ENCODE measurements around the gene BTNL2.
A peak's percentile ranks its signal among the peaks of the same experiment; 100 is the strongest.

DNA sequence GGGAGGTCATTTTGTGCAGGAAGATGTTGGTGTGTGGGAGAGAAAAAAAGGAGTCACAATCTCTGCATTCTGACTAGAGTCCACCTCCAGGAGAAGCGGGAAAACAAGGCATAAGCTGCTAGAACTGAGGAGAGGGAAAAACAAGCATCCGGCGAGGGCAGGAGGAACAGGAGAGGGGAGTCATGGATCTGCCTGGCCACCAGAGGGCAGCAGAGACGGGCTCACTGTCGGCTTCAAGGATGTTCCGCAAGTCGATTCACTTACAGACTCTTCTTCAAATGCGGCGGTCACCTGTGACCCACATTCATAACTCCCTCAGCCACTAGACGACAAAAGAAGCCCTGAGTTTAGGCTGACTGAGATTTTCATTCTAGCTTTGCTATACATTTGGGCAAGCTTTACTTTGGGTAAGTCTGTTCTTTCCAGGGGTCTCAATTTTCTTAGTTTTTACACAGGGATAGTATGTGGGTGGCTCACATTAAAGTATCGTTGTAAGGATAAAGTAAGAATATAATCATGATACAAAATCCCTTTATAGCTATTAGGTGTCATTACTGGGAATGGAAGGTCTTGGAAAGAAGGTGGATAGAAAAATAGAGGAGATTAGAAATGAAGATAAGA is 6.6 kb upstream of the BTNL2 start:
- TF ChIP-seq EZH2 (IDR thresholded peaks at IDR 0.05; ENCODE audit: low read length), result peak; percentile 49
- TF ChIP-seq, protein P1, sequence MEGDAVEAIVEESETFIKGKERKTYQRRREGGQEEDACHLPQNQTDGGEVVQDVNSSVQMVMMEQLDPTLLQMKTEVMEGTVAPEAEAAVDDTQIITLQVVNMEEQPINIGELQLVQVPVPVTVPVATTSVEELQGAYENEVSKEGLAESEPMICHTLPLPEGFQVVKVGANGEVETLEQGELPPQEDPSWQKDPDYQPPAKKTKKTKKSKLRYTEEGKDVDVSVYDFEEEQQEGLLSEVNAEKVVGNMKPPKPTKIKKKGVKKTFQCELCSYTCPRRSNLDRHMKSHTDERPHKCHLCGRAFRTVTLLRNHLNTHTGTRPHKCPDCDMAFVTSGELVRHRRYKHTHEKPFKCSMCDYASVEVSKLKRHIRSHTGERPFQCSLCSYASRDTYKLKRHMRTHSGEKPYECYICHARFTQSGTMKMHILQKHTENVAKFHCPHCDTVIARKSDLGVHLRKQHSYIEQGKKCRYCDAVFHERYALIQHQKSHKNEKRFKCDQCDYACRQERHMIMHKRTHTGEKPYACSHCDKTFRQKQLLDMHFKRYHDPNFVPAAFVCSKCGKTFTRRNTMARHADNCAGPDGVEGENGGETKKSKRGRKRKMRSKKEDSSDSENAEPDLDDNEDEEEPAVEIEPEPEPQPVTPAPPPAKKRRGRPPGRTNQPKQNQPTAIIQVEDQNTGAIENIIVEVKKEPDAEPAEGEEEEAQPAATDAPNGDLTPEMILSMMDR (optimal IDR thresholded peaks at IDR 0.05 in 1 of 3, IDR thresholded peaks at IDR 0.05 in 1 of 3, conservative IDR thresholded peaks at IDR 0.05 in 1 of 3; ENCODE audit: extremely low read depth in 1 of 3, insufficient read depth in 2 of 3, low read length in 3 of 3), result peak; percentile 93 to 98 (median 98)

Measured in keratinocyte (primary cell).